H1 (cell line): ENCODE results near the gene ZNF75A. TPM values are rescaled to one million over a fixed set of nuclear protein-coding genes. Genes with fewer than 3 reads are reported as not detected.

ENCODE experiments used
- polyA plus RNA-seq, 7 experiments: library from polyadenylated mRNA; depleted of rRNA in 3 of 7; stranded (reverse) in 5 of 7; unstranded in 2 of 7; fragments of >200 nt in 5 of 7; fragments of 200-250 nt in 2 of 7; gene quantifications; 1 replicate in 5 of 7; 2 replicates in 1 of 7; 4 replicates in 1 of 7; pipeline versions ENCODE4 v1.2.1 to v1.2.3, GENCODE V29; 2011 to 2013; ENCODE audit warnings: missing spikeins in 2 of 7, mixed read lengths in 2 of 7
- total RNA-seq: library from RNA; stranded (reverse); fragmentation: NEBNext Ultra II Directional; extraction: Animal tissue kit (Norgen Biotek cat#: 25700); gene quantifications from 2 replicates; pipeline ENCODE4 v1.2.1, GENCODE V29; 2021

Gene ZNF75A
- total and polyA plus RNA-seq, 2 of the 8 experiments (the other 6 are each of a cell fraction or from before 2014, with no cell fraction given) = 9.3 to 30.0 TPM

Other genes with a start within 250 kb of the ZNF75A start
- 2.0 and 2.7 TPM in 2 replicates for gene IL32, start 239.9 kb upstream of the ZNF75A start, total RNA-seq
- 4.3 and 5.0 TPM in 2 replicates for gene IL32, start 239.9 kb upstream of the ZNF75A start, polyA plus RNA-seq (2011; rRNA removed)
- gene ZSCAN10, start 206.2 kb upstream of the ZNF75A start, total RNA-seq = 195 and 209 TPM in 2 replicates
- 314 and 488 TPM in 2 replicates for gene ZSCAN10, start 206.2 kb upstream of the ZNF75A start, polyA plus RNA-seq (2011; rRNA removed)
- 17.0 and 19.1 TPM in 2 replicates for gene ZNF205, start 192.9 kb upstream of the ZNF75A start, total RNA-seq
- gene ZNF205, start 192.9 kb upstream of the ZNF75A start, polyA plus RNA-seq (2011; rRNA removed) = 19.9 and 28.5 TPM in 2 replicates
- gene ZNF213, start 170.5 kb upstream of the ZNF75A start, total RNA-seq = 6.9 and 7.3 TPM in 2 replicates
- 1.6 and 3.8 TPM in 2 replicates for gene ZNF213, start 170.5 kb upstream of the ZNF75A start, polyA plus RNA-seq (2011; rRNA removed)
- gene OR1F1, start 117.3 kb upstream of the ZNF75A start, total RNA-seq = 0.48 and 0.52 TPM in 2 replicates
- 0.93 and 1.2 TPM in 2 replicates for gene OR1F1, start 117.3 kb upstream of the ZNF75A start, polyA plus RNA-seq (2011; rRNA removed)
- gene ZNF200, start 70.3 kb upstream of the ZNF75A start, total RNA-seq = 7.5 and 9.9 TPM in 2 replicates
- gene ZNF200, start 70.3 kb upstream of the ZNF75A start, polyA plus RNA-seq (2011; rRNA removed) = 2.7 and 3.0 TPM in 2 replicates
- not detected in 2 replicates for gene MEFV, start 48.9 kb upstream of the ZNF75A start, total RNA-seq
- gene MEFV, start 48.9 kb upstream of the ZNF75A start, polyA plus RNA-seq (2011; rRNA removed) = 0.02 and 0.03 TPM in 2 replicates
- 26.7 and 27.8 TPM in 2 replicates for gene ZNF263, start 22.0 kb upstream of the ZNF75A start, total RNA-seq
- 9.2 and 20.7 TPM in 2 replicates for gene ZNF263, start 22.0 kb upstream of the ZNF75A start, polyA plus RNA-seq (2011; rRNA removed)
- 7.0 and 8.9 TPM in 2 replicates for gene TIGD7, start 67 bp upstream of the ZNF75A start, total RNA-seq
- gene TIGD7, start 67 bp upstream of the ZNF75A start, polyA plus RNA-seq (2011; rRNA removed) = 2.8 and 3.0 TPM in 2 replicates
- not detected in 2 replicates for gene OR2C1, start 50.4 kb downstream of the ZNF75A start, total RNA-seq
- gene OR2C1, start 50.4 kb downstream of the ZNF75A start, polyA plus RNA-seq (2011; rRNA removed) = not detected in 2 replicates
- gene ZSCAN32, start 95.5 kb downstream of the ZNF75A start, total RNA-seq = 22.0 and 22.6 TPM in 2 replicates
- 9.6 and 13.4 TPM in 2 replicates for gene ZSCAN32, start 95.5 kb downstream of the ZNF75A start, polyA plus RNA-seq (2011; rRNA removed)
- 12.2 and 12.7 TPM in 2 replicates for gene ZNF174, start 95.7 kb downstream of the ZNF75A start, total RNA-seq
- gene ZNF174, start 95.7 kb downstream of the ZNF75A start, polyA plus RNA-seq (2011; rRNA removed) = 9.1 and 10.9 TPM in 2 replicates
- gene ZNF597, start 138.0 kb downstream of the ZNF75A start, total RNA-seq = 2.3 and 2.6 TPM in 2 replicates
- 0.63 and 0.68 TPM in 2 replicates for gene ZNF597, start 138.0 kb downstream of the ZNF75A start, polyA plus RNA-seq (2011; rRNA removed)
- 47.6 and 48.3 TPM in 2 replicates for gene NAA60, start 138.2 kb downstream of the ZNF75A start, total RNA-seq
- gene NAA60, start 138.2 kb downstream of the ZNF75A start, polyA plus RNA-seq (2011; rRNA removed) = 34.1 and 61.0 TPM in 2 replicates
- not detected in 2 replicates for gene C16orf90, start 190.0 kb downstream of the ZNF75A start, total RNA-seq
- gene C16orf90, start 190.0 kb downstream of the ZNF75A start, polyA plus RNA-seq (2011; rRNA removed) = not detected in 2 replicates
- 11.5 and 15.1 TPM in 2 replicates for gene CLUAP1, start 195.5 kb downstream of the ZNF75A start, total RNA-seq
- gene CLUAP1, start 195.5 kb downstream of the ZNF75A start, polyA plus RNA-seq (2011; rRNA removed) = 4.0 and 4.8 TPM in 2 replicates